Mesenteric fat pad (tissue), 1 donor: ENCODE measurements around the gene PRDX3. TPM values are rescaled to one million over a fixed set of nuclear protein-coding genes. Genes with fewer than 3 reads are reported as not detected.
"Not testable (repeated sequence)": the region's sequence is repeated elsewhere in the genome, so short reads cannot be mapped to it uniquely, and the experiment has no call there.

Experiments
- DNase-seq: peaks from one replicate; pipeline ENCODE4 v3.0.0-alpha.2; 2020; ENCODE audit warnings: low spot score
- total RNA-seq: library from RNA; stranded (reverse); fragmentation: NEBNext Ultra II Directional; extraction: Animal tissue kit (Norgen Biotek cat#: 25700); gene quantifications from one replicate; pipeline ENCODE4 v1.2.1, GENCODE V29; 2021
- donor health status: DM: yes; HTN: yes; CAD: no.

PRDX3 gene
- total RNA-seq, 1 donor from 2014 or later: 141 TPM

DNA sequence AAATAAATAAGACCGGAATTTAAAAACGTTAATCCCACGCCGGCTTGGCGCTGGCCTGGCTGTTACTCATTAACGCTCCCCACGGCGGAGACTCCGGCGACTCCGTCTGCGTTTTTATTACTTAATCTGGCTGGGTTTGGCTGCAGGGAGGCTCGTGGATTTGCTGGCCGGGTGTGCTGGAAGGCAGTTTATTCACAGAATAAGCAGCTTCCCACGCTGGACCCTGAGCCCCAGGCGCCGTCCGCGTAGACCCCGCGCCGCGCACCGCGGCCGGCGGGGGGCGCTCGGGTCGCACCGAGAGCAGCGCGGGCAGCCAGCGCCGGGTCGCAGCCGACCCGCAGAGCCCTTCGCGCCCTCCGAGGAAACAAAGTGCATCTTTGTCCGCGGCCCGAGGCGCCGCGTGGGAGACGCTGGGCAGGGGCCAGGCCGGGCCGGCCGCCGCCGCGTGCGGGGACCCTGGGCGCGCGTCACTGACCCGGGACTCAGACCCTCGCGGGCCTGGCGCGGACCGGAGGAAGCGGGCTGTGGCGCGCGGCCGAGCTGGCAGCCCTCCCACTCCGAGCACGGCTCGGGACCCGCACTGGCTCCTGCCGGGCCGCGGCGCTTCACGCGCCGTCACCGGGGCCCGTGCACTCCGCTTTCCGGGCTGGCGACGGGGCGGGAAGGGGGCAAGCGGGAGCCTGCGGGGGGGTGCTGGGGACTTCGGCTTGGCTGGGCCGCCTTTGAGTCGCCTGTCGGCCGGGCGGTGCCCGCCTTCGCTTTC lies 28.2 kb upstream of the PRDX3 start:
- peak; percentile 92 for DNase-seq

GRCh38 chr10:119205894-119206602 lies 27.4 kb upstream of the PRDX3 start:
- DNase-seq: no peak

DNA sequence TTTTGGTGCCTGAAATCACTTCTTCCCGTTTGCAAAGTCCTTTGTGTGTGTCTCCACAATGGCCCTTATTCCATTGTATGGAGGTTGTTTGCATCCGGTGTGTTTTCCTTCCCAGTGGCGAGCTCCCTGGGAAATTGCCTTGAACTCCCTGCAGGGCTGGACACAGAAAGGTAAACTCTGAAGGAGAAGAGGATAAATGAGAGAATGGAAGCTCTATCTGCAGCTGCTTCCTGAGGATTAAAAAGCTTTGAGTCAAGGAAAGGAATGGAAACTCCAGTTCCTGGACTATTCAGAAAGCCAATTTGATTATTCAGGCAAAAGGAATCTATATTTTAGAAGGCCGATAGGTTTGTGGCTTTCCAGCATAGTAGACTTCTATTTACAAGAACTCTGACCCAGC lies 24.4 kb upstream of the PRDX3 start:
- no peak for DNase-seq

DNA sequence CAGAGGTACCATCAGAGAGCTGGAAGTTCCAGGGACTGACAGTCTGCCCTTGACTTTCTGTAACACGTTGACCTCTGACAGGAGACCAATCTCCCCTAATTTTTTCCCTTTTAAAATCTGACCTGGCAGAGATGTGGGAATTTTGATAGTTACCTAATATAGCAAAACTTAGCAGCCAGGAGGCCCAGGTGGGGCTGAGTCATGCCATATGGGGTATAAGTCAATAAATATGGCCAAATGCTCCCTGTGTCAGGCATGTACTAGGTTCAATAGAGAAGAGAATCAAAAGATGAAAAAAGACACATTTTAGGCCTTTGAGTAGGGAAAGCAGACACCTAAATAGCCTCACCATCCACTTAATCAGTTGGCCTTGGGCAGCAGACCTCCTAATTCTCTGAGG lies 22.6 kb upstream of the PRDX3 start:
- DNase-seq: no peak

DNA sequence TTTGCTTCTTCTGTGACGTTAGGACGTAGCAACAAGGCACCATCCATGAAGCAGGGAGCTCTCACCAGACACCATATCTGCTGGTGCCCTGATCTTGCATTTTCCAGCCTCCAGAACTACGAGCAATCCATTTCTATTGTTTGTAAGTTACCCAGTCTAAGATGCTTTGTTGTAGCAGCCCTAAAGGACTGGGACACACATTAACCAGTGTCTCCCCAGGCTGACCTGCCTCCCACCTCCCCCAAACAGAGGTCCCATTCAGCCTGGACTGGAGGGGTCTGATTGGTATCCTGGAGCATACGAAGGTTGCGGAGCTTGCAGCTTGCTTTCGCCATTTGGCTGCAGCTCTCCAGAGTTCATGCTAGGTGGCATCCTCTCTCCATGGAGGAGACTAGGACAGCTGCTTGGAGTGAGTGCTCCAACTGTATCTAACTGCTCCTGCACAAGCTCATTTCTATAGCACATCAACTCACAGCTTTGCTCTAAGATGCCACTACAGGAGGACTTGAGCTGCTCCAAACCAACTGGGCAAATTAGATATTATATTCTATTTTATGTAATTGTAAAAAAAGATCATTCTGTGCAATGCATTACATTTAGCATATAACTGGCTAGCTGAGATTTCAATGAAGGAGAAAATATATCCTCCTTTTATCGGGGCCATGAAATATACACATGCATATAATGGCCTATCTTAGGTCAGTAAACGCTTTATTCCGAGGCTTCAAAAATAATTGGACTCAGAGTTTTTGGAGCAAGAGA lies 20.8 kb upstream of the PRDX3 start:
- DNase-seq: no peak

- DNase-seq: no peak
These were observed 19.8 kb upstream of the PRDX3 start for GRCh38 chr10:119198438-119198837.

GRCh38 chr10:119197921-119198320 lies 19.3 kb upstream of the PRDX3 start:
- DNase-seq: no peak

- no peak for DNase-seq
These were observed 13.3 kb upstream of the PRDX3 start for GRCh38 chr10:119191881-119192280.

DNA sequence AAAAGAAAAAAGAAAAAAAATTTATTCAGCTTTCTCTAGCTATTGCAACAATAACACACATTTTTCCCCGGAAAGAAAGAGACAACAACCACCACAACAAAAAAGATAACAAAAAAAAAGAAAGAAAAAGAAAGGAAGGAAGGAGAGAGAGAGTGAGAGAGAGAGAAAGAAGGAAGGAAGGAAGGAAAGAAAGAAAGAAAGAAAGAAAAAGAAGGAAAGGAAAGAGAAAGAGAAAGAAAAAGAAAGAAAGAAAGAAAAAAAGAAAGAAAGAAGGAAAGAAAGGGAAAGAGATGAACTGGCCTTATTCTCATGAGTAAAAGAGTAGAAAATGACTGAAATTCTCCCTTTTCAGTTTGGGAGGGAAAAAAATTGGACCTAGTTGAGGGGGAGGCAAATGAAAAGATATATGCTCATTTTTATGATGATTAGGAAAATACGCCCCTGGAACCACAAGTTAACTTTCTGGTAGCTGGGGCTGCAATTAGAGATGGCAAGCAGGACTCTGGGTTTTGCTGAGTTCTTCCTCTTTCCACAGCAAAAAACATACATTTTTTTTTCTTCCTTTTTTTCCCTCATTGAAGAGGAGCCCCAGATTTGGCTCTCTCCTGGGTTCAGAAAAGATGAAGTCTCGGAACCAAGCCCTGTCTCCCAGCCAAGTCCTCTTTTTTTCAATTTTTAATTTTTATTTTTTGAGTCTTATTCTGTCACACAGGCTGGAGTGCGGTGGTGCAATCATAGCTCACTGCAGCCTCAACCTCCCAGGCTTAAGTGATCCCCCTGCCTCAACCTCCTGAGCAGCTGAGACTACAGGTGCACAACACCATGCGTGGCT lies 12.6 kb upstream of the PRDX3 start:
- DNase-seq: no peak

DNA sequence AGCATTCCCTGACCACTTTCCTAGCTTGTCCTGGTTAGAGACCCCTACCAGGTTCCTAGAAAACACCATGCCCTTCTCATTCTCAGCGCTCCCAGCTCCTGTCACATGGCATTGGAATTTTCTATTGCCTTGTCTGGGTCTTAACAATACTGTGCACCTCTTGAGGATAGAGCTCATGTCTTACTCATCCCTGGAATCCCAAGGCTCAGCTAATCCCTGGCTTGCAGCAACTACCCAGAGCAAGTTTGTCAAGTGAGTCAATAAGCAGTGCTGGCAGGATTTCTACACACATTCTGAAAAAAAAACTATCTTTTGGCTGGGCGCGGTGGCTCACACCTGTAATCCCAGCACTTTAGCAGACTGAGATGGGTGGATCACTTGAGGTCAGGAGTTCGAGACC lies 11.7 kb upstream of the PRDX3 start:
- DNase-seq: no peak

GRCh38 chr10:119189811-119190282 lies 11.2 kb upstream of the PRDX3 start:
- DNase-seq: peak; percentile 35

DNA sequence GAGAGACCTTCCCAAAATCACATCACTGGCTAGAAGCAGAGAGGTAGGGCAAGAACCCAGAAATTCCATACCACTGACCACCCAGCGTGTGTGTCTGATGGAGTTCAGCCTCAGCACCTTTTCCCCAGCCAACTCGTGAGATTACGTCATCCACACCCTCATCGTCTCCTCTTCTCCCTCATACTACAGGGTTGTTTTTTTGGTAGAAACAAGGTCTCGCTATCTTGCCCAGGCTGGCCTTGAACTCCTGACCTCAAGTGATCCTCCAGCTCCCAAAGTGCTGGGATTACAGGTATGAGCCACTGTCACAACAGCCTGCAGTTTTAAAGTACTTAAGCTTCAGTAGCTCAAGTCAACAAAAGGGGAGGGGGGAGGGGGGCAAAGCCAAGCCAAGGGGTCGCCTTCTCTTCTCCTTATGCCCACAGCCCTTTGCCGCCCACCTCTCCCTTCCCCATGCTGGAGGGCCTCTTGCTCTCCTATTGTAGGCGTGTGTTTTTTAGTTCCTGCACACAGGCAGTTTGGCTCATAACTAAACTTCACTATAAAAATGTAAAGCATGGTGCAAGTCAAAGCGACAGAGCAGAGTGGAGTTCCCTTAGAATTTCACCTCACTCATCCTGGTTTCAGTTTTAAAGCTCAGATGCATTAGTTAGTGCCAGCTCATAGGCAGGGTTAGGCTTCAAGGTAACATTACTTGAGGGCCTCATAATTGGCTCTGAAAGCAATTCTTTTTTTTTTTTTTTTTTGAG lies 5.2 kb upstream of the PRDX3 start:
- DNase-seq: no peak

GRCh38 chr10:119180850-119181400 lies 2.3 kb upstream of the PRDX3 start:
- not testable (repeated sequence) for DNase-seq

DNA sequence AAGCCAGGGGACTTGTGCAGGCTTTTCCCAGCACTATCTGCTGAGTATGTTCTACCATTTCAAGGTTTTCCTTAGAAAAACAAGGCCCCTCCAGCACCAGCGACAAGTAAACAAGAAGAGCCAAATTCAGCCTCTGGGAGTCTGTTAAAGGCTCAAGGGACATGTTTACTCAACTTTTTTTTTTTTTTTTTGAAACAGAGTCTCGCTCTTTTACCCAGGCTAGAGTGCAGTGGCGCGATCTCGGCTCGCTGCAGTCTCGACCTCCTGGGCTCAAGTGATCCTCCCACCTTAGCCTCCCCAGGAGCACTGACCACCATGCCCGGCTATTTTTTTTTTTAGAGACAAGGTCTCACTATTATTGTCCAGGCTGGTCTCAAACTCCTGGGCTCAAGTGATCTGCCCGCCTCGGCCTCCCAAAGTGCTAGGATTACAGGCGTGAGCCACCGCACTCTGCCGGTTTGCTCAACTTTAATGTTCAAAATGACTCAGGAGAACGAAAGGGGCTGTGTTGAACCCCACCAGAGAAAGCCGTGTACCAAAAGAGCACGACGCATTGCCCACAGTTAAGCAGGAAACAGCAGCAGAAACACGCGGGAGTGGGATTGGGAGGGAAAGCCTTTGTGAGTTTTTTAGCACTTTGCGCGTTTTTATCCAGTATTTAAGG lies 772 bp downstream of the PRDX3 start:
- no peak for DNase-seq

DNA sequence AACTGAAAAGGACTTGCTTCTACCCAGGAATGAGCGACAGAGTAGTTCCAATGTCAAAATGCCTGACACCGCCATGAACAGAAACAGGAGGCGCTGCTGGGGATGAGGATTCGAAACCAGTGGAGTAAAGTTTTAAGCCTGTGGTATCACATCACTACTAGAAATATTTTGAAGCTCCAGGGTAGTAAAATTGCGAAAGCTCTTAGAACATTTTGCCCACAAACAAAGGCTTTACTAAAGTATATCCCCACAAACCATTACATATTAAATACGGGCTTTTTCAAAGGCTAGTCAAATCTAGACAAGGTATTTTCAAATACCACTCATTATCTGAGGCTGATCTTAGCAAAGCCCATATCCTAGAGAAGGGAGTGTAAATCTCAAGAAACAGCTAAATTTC lies 2.4 kb downstream of the PRDX3 start:
- no peak for DNase-seq

DNA sequence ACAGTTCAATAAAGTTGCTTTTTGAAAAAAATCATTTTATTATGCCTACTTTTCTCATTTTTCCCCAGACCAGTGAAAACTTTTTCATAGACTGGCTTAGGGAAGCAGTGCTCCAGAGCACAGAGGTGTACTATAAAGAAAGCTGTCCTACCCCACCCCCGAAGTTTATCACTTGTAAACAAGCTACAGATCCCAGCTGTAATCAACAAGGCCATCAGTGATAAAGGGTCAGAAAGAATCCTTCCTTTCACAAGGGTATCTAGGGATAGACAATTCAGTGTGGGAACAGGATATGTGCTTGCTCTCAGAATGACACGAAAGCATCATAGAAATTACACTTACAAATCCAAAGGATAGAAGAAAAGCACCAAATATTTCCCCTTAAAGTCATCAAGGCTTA lies 4.5 kb downstream of the PRDX3 start:
- DNase-seq: no peak

DNA sequence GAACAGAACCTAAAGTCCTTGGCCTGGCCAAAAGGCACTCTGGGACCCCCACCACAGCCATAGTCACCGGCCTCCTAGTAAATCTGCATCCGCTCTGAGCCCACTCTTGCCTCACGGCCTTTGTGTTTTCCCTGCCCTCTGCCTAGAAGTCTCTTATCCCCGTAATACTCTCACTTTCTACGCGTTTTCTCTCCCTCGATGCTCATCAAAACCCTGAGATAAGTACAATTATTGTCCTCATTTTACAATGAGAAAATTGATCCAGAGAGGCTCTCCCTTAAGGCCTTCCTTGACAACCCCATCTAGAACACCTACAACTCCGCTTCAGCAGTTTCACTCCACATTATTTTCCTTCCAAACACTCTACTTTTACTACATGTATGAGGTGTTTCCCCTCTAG lies 11.6 kb downstream of the PRDX3 start:
- DNase-seq: no peak

DNA sequence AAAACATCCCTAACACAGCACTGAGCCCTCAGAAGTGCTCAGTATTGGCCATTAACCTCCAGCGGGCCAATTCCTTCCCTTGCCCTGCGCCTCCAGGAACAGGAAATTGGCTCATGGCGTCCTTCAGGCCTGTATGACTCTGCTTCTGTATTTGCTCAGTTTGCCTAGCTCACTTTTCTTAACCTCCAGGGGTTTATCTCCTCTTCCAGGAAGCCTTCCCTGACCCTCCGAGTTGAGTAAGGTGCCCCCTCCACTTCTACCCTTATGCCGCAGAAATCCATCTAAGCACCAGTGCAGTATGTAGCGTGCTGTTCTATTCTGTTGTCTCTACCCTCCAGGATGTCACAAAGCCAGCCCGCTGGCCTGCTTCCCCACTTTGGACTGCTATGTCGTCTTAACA lies 12.0 kb downstream of the PRDX3 start:
- DNase-seq: no peak

- DNase-seq: no peak
These were observed 12.5 kb downstream of the PRDX3 start for GRCh38 chr10:119166118-119166500.
